Spleen (tissue), 11 donors: Measurements from ENCODE around the gene MACROD2. TPM values are rescaled to one million over a fixed set of nuclear protein-coding genes. Genes with fewer than 3 reads are reported as not detected.

Experiments used
- DNase-seq: peaks from one replicate; pipeline ENCODE4 v3.0.0-alpha.2; 2020
- H3K27ac ChIP-seq, 8 donors: fragments of 200-600 bp; sonication (generic) in 7 of 8; 1 replicate in 4 of 8; 2 replicates in 4 of 8; pipeline versions ENCODE4 v1.5.0 to v1.8.0; 2016 to 2021; ENCODE audit warnings: inconsistent platforms in 4 of 8, mild to moderate bottlenecking in 4 of 8, moderate library complexity in 1 of 8
- H3K27me3 ChIP-seq, 7 donors: fragments of 200-600 bp; sonication (generic) in 6 of 7; replicated peaks in 1 of 7; 1 replicate in 4 of 7; 2 replicates in 3 of 7; pipeline versions ENCODE4 v1.5.0 to v1.8.0; 2016 to 2021; ENCODE audit warnings: inconsistent platforms in 3 of 7, mild to moderate bottlenecking in 1 of 7
- H3K36me3 ChIP-seq, 6 donors: fragments of 200-600 bp; sonication (generic) in 5 of 6; 1 replicate in 4 of 6; 2 replicates in 2 of 6; pipeline versions ENCODE4 v1.5.0 to v1.8.0; 2016 to 2021; ENCODE audit warnings: inconsistent platforms in 2 of 6
- H3K4me1 ChIP-seq, 6 donors: fragments of 200-600 bp; sonication (generic) in 5 of 6; 1 replicate in 3 of 6; 2 replicates in 3 of 6; pipeline versions ENCODE4 v1.5.0 to v1.8.0; 2016 to 2021; ENCODE audit warnings: inconsistent platforms in 3 of 6
- H3K4me3 ChIP-seq, 8 donors: fragments of 200-600 bp; sonication (generic) in 7 of 8; 1 replicate in 4 of 8; 2 replicates in 4 of 8; pipeline versions ENCODE4 v1.5.0 to v1.8.0; 2016 to 2021; ENCODE audit warnings: inconsistent platforms in 4 of 8, mild to moderate bottlenecking in 4 of 8, moderate library complexity in 2 of 8
- H3K9me3 ChIP-seq, 8 donors: fragments of 200-600 bp; sonication (generic) in 7 of 8; 1 replicate in 4 of 8; 2 replicates in 4 of 8; pipeline versions ENCODE4 v1.5.0 to v1.8.0; 2016 to 2021; ENCODE audit warnings: inconsistent platforms in 4 of 8
- CTCF ChIP-seq, 11 experiments: fragments of 200-600 bp in 7 of 11; fragments of 450-650 bp in 4 of 11; sonication (generic) in 4 of 11; IDR thresholded peaks in 8 of 11; conservative IDR thresholded peaks in 3 of 11; 1 replicate in 7 of 11; 2 replicates in 4 of 11; pipeline versions ENCODE4 v1.4.0 to v1.8.0; 2016 to 2021; ENCODE audit warnings: antibody characterized with exemption in 11 of 11, inconsistent platforms in 4 of 11, mild to moderate bottlenecking in 1 of 11
- POLR2A ChIP-seq, 3 donors: fragments of 450-650 bp; IDR thresholded peaks; one replicate each; pipeline ENCODE4 v1.5.1; 2017; ENCODE audit warnings: antibody characterized with exemption in 3 of 3, mild to moderate bottlenecking in 1 of 3
- POLR2AphosphoS5 ChIP-seq, 3 donors: sonication (generic); formaldehyde crosslinking; IDR thresholded peaks; one replicate each; pipeline ENCODE4 v1.5.1; 2017; ENCODE audit warnings: antibody characterized with exemption in 3 of 3
- WGBS, 5 donors: extraction: QIAGEN DNeasy Blood & Tissue Kit in 3 of 5; methylation state at CpG; one replicate each; pipeline versions ENCODE4 v1.1.5 to v1.1.7; 2013 to 2018; 5-methylcytosine and 5-hydroxymethylcytosine counted together
- intact Hi-C: fragments of 100-400 bp; cut with DNase I; formaldehyde crosslinking; loops from one replicate; pipeline ENCODE4 v1.15.0; 2023; ENCODE audit warnings: low total_unique reads
- polyA plus RNA-seq, 3 donors: library from polyadenylated mRNA; stranded (reverse); fragments of 200-250 nt; gene quantifications; one replicate each; pipeline ENCODE4 v1.2.1, GENCODE V29; 2013
- total RNA-seq, 7 donors: library from RNA; depleted of rRNA in 3 of 7; stranded (reverse); fragments of >200 nt in 3 of 7; fragmentation: NEBNext Ultra II Directional in 4 of 7; extraction: Animal tissue kit (Norgen Biotek cat#: 25700) in 4 of 7; gene quantifications; one replicate each; pipeline versions ENCODE4 v1.1.0 to v1.2.1, GENCODE V29; 2016 to 2021
- donor health status: healthy with polysubstance abuse.
- donor health status: DM: no; HTN: no; CAD: no; lungs with moderate emphysema.
- donor health status: DM: no; HTN: no; CAD: no.
- donor health status: Bipolar disorder and iron deficiency.
- donor health status: healthy.
- donor health status: DM: no; HTN: no; CAD: no.
- donor health status: DM: yes; HTN: yes; CAD: no.

The MACROD2 gene
- total and polyA plus RNA-seq, 10 donors: 1.5 to 4.7 (median 3.4) TPM

- Histone ChIP-seq H3K27me3 (no peaks in the 10 kb centered on the region), H3K4me3 (no peak overlapping the region), H3K4me1 (no peaks in the 10 kb centered on the region), H3K27ac (no peak overlapping the region), H3K9me3 (peaks cover 0 to 38% (median 25%) of the 10 kb centered on the region in 8 donors), H3K36me3 (no peaks in the 10 kb centered on the region)
- intact Hi-C loops: loop anchor here (10.0 kb wide), 1 partner anchor 60 kb away; no protein-coding TSS in a partner anchor
- 57 to 69% (median 61%) methylated on average over 4 of the region's 4 CpGs for WGBS, 5 donors
- TF ChIP-seq POLR2A (IDR thresholded peaks at IDR 0.05): no peak
- no peak for TF ChIP-seq CTCF (IDR thresholded peaks at IDR 0.05 in 8 of 11, conservative IDR thresholded peaks at IDR 0.05 in 3 of 11)
- TF ChIP-seq POLR2AphosphoS5 (IDR thresholded peaks at IDR 0.05): no peak
- DNase-seq: no peak
Measured at GRCh38 chr20:14984768-14985622, 989.7 kb downstream of the MACROD2 start.

GRCh38 chr20:14986026-14986655 is 990.8 kb downstream of the MACROD2 start:
- H3K4me1 ChIP-seq: no peaks in the 10 kb centered on the region
- no peak overlapping the region for H3K4me3 ChIP-seq
- H3K9me3 ChIP-seq: peaks cover 0 to 36% (median 25%) of the 10 kb centered on the region in 8 donors
- WGBS, 5 donors: 40 to 57% (median 46%) methylated on average over 4 of the region's 4 CpGs
- intact Hi-C loops: loop anchor here (10.0 kb wide), 1 partner anchor 61 kb away; no protein-coding TSS in a partner anchor
- H3K27ac ChIP-seq: no peak overlapping the region
- no peaks in the 10 kb centered on the region for H3K36me3 ChIP-seq
- TF ChIP-seq CTCF (IDR thresholded peaks at IDR 0.05 in 8 of 11, conservative IDR thresholded peaks at IDR 0.05 in 3 of 11) (no peak), POLR2A (IDR thresholded peaks at IDR 0.05) (no peak)
- DNase-seq: no peak
- H3K27me3 ChIP-seq: no peaks in the 10 kb centered on the region

GRCh38 chr20:14986656-14987055 is 991.3 kb downstream of the MACROD2 start:
- Histone ChIP-seq H3K36me3 (no peaks in the 10 kb centered on the region), H3K27me3 (no peaks in the 10 kb centered on the region), H3K4me3 (no peak overlapping the region), H3K4me1 (no peaks in the 10 kb centered on the region), H3K9me3 (peaks cover 0 to 30% (median 22%) of the 10 kb centered on the region in 8 donors), H3K27ac (no peak overlapping the region)
- no peak for DNase-seq
- intact Hi-C loops: loop anchor here (10.0 kb wide), 1 partner anchor 62 kb away; no protein-coding TSS in a partner anchor
- TF ChIP-seq POLR2AphosphoS5 (IDR thresholded peaks at IDR 0.05) (no peak), POLR2A (IDR thresholded peaks at IDR 0.05) (no peak), CTCF (IDR thresholded peaks at IDR 0.05 in 8 of 11, conservative IDR thresholded peaks at IDR 0.05 in 3 of 11) (no peak)
- WGBS, 5 donors: 90 to 96% (median 95%) methylated on average over 7 of the region's 7 CpGs
